SU-DHL-6 (cell line): ENCODE data around the gene WSCD2.

Source experiments
- H2AFZ ChIP-seq: fragments of 200-600 bp; sonication (generic); 2 replicates; pipeline ENCODE4 v1.6.1; 2014; ENCODE audit warnings: low read depth, mild to moderate bottlenecking, moderate library complexity, mixed read lengths, antibody characterized with exemption, low read length; ENCODE audit not compliant: severe bottlenecking
- H3F3A ChIP-seq: fragments of 200-600 bp; shearing (Covaris generic); 2 replicates; pipeline ENCODE4 v1.6.0; 2016; ENCODE audit warnings: antibody characterized with exemption, mild to moderate bottlenecking; ENCODE audit not compliant: insufficient read depth
- H3K27ac ChIP-seq: fragments of 200-600 bp; sonication (generic); 2 replicates; pipeline ENCODE4 v1.5.1; 2016; ENCODE audit warnings: low read depth, mild to moderate bottlenecking, low read length, moderate library complexity, mixed read lengths
- H3K27me3 ChIP-seq: fragments of 200-600 bp; sonication (generic), shearing (Covaris generic); 2 replicates; pipeline ENCODE4 v1.6.0; 2014; ENCODE audit warnings: mild to moderate bottlenecking, low read length
- H3K36me3 ChIP-seq: fragments of 200-600 bp; sonication (generic); 2 replicates; pipeline ENCODE4 v1.6.1; 2014; ENCODE audit warnings: mild to moderate bottlenecking, low read length, mixed read lengths
- H3K4me2 ChIP-seq: fragments of 300-600, 200-600 bp; shearing (Covaris generic), sonication (generic); 2 replicates; pipeline ENCODE4 v1.6.0; 2014; ENCODE audit warnings: low read length, low read depth, mild to moderate bottlenecking; ENCODE audit not compliant: poor library complexity, severe bottlenecking
- H3K4me3 ChIP-seq: fragments of 200-600 bp; sonication (generic); 2 replicates; pipeline ENCODE4 v1.5.1; 2014; ENCODE audit warnings: antibody characterized with exemption, low read length, mild to moderate bottlenecking, mixed read lengths; ENCODE audit not compliant: insufficient read depth, poor library complexity, severe bottlenecking
- H3K79me2 ChIP-seq: fragments of 200-600 bp; sonication (generic); 2 replicates; pipeline ENCODE4 v1.6.1; 2014; ENCODE audit warnings: mild to moderate bottlenecking, low read length, moderate library complexity; ENCODE audit not compliant: insufficient read depth
- H3K9ac ChIP-seq: fragments of 200-600 bp; sonication (generic); 2 replicates; pipeline ENCODE4 v1.7.0; 2014; ENCODE audit warnings: mild to moderate bottlenecking, low read length
- H3K9me2 ChIP-seq: fragments of 200-600 bp; sonication (generic); replicated peaks from 2 replicates; pipeline ENCODE4 v1.6.1; 2014; ENCODE audit warnings: low read length; ENCODE audit not compliant: insufficient read depth
- H3K9me3 ChIP-seq: fragments of 200-600 bp; sonication (generic); 2 replicates; pipeline ENCODE4 v1.6.1; 2014; ENCODE audit warnings: low read length, mixed read lengths; ENCODE audit not compliant: insufficient read depth
- H4K20me1 ChIP-seq: fragments of 200-600 bp; sonication (generic); 2 replicates; pipeline ENCODE4 v1.6.1; 2014; ENCODE audit warnings: low read depth, mild to moderate bottlenecking, antibody characterized with exemption, low read length, moderate library complexity, mixed read lengths
- EZH2phosphoT487 ChIP-seq: fragments of 200-600 bp; sonication (generic), shearing (Covaris generic); conservative IDR thresholded peaks from 2 replicates; pipeline ENCODE4 v1.6.1; 2018; ENCODE audit warnings: mild to moderate bottlenecking, antibody characterized with exemption, low read length, moderate library complexity, mixed read lengths
- TF ChIP-seq, protein P1 (sequence below): fragments of 200-600 bp; sonication (generic); IDR thresholded peaks from one replicate; pipeline ENCODE4 v1.5.1; 2017; ENCODE audit warnings: antibody characterized with exemption, mild to moderate bottlenecking, low read length, moderate library complexity; ENCODE audit not compliant: insufficient read depth, poor library complexity, severe bottlenecking

Gene WSCD2

DNA sequence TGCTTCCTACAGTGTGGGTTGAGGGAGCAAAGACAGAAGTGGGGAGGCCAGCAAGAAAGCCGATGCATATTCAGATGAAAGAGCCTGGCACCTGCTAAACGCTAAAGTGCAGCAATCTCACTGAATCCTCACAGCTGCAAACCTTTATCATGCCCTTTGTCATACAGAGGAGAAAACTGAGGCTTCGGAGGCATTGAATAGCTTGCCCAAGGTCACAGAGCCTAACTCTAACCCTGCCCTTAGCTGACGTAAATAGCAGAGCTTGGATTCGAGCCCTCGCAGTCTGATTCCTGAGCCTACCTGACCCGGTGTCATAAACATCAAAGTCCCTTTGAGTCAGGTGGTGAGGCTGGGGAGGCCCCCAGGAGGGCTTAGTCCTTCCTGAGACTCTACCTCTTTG lies 155.1 kb downstream of the WSCD2 start:
- Histone ChIP-seq H3K9me3 (no peaks in the 10 kb centered on the region), H3K4me2 (no peak overlapping the region), H3K9me2 (no peaks in the 10 kb centered on the region), H3K4me3 (no peak overlapping the region), H3K9ac (no peak overlapping the region), H4K20me1 (no peaks in the 10 kb centered on the region), H3K79me2 (no peaks in the 10 kb centered on the region), H3F3A (no peaks in the 10 kb centered on the region), H3K36me3 (no peaks in the 10 kb centered on the region), H3K27ac (no peak overlapping the region), H3K27me3 (no peaks in the 10 kb centered on the region), H2AFZ (no peak overlapping the region)
- TF ChIP-seq EZH2phosphoT487, result no peak
- TF ChIP-seq, protein P1, sequence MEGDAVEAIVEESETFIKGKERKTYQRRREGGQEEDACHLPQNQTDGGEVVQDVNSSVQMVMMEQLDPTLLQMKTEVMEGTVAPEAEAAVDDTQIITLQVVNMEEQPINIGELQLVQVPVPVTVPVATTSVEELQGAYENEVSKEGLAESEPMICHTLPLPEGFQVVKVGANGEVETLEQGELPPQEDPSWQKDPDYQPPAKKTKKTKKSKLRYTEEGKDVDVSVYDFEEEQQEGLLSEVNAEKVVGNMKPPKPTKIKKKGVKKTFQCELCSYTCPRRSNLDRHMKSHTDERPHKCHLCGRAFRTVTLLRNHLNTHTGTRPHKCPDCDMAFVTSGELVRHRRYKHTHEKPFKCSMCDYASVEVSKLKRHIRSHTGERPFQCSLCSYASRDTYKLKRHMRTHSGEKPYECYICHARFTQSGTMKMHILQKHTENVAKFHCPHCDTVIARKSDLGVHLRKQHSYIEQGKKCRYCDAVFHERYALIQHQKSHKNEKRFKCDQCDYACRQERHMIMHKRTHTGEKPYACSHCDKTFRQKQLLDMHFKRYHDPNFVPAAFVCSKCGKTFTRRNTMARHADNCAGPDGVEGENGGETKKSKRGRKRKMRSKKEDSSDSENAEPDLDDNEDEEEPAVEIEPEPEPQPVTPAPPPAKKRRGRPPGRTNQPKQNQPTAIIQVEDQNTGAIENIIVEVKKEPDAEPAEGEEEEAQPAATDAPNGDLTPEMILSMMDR, result no peak

DNA sequence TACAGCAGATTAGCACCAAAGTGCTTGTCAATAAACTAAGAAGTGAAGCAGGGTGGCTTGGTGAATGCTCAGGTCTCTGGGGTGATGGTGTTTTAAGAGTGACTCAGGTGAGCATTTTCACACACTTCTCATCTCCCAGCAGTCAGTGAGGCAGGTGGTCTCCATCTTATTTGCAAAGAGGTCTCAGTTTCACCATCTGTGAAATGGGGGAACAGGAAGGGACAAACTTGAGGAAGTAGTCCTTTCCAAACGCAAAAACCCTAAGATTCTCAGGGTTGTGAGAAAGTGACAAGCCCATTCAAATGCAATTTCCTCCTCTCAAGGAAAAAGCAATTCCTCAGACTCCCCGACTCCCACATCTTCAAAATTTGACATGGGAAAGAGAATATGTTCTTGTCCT lies 155.9 kb downstream of the WSCD2 start:
- no peaks in the 10 kb centered on the region for H3K27me3 ChIP-seq
- H4K20me1 ChIP-seq, result no peaks in the 10 kb centered on the region
- H3K9me3 ChIP-seq, result no peaks in the 10 kb centered on the region
- H3K9me2 ChIP-seq, result no peaks in the 10 kb centered on the region
- H3K4me2 ChIP-seq, result no peak overlapping the region
- H3F3A ChIP-seq, result no peaks in the 10 kb centered on the region
- TF ChIP-seq, protein P1, result no peak
- no peak for TF ChIP-seq EZH2phosphoT487
- no peak overlapping the region for H3K27ac ChIP-seq
- no peaks in the 10 kb centered on the region for H3K79me2 ChIP-seq
- H3K9ac ChIP-seq, result no peak overlapping the region
- no peak overlapping the region for H2AFZ ChIP-seq
- no peak overlapping the region for H3K4me3 ChIP-seq
- H3K36me3 ChIP-seq, result no peaks in the 10 kb centered on the region

DNA sequence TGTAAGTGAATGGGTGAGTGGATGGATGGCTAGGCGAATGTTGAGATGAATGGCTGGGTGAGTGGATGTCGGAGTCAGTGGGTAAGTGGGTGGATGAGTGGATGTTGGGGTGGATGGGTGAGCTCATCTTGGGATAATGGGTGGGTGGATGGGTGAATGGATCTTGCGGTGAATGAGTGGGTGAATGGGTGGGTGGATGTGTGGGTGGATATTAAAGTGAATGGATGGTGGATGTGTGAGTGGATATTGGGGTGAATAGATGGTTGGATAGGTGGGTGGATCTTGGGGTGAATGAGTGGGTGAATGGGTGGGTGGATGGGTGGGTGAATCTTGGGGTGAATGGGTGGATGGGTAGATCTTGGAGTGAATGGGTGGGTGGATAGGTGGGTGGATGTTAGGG lies 158.1 kb downstream of the WSCD2 start:
- H3K9me3 ChIP-seq, result no peaks in the 10 kb centered on the region
- no peak overlapping the region for H3K9ac ChIP-seq
- no peak overlapping the region for H2AFZ ChIP-seq
- H3K79me2 ChIP-seq, result no peaks in the 10 kb centered on the region
- no peak overlapping the region for H3K4me2 ChIP-seq
- no peak overlapping the region for H3K27ac ChIP-seq
- no peak for TF ChIP-seq EZH2phosphoT487
- no peak overlapping the region for H3K4me3 ChIP-seq
- H3K9me2 ChIP-seq, result no peaks in the 10 kb centered on the region
- H3K36me3 ChIP-seq, result no peaks in the 10 kb centered on the region
- H4K20me1 ChIP-seq, result no peaks in the 10 kb centered on the region
- no peaks in the 10 kb centered on the region for H3K27me3 ChIP-seq
- H3F3A ChIP-seq, result no peaks in the 10 kb centered on the region

DNA sequence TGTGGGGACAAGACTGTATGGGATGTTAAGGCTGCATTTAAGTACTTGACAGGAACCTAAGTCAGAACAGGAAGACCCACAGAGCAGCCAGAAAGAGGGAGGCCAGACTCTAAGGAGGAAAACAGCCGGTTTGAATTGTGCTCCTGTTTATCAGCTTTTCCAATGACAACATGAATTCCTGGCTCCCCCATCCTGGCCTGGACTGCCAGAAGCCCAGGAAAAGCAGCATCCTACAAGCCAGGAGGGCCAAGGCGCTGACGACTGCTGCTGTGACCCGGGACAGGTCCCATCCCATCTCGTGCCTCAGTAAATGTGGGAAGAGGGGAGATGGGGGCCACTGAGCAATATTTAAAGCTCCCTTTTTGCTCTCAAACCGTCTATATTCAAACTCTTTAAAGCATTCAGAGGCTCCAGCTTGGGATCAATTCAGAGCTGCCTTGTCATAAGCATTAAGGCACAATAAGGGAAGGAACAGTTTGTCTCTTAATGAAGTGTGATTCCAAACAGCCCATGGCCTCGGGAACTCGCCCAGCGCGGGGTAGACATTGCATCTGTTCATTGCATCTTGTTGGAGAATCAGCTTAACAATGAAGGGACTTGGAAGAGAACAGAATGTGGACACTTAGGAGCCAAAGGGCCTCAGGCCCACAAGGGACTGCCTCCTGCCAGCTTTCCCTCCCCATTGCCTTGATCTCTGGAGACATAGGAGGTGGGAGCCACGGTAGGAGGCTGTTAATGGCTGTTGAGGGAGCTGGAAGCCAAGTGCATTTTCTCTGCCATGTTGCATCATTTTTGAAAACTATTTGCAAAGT lies 160.5 kb downstream of the WSCD2 start:
- Histone ChIP-seq H3K9ac (no peak overlapping the region), H3K9me2 (no peaks in the 10 kb centered on the region), H3K27ac (no peak overlapping the region), H3K79me2 (no peaks in the 10 kb centered on the region), H3F3A (no peaks in the 10 kb centered on the region), H3K36me3 (no peaks in the 10 kb centered on the region), H3K9me3 (no peaks in the 10 kb centered on the region), H2AFZ (no peak overlapping the region), H3K4me2 (no peak overlapping the region), H3K4me3 (no peak overlapping the region), H4K20me1 (no peaks in the 10 kb centered on the region), H3K27me3 (no peaks in the 10 kb centered on the region)
- TF ChIP-seq, protein P1, result no peak
- no peak for TF ChIP-seq EZH2phosphoT487
